NCI-H345 treated with DMSO at 0.1 percent for 48 hours (cell line): ENCODE data around the gene EXD3.
"Not testable (repeated sequence)": the region's sequence is repeated elsewhere in the genome, so short reads cannot be mapped to it uniquely, and the experiment has no call there.

Experiments
- DNase-seq: peaks from one replicate; lab custom pipeline; 2025; ENCODE audit not compliant: unreplicated experiment; lab: John Stamatoyannopoulos, UW

EXD3 gene

GRCh38 chr9:137262173-137262908 lies 160.6 kb downstream of the EXD3 start:
- not testable (repeated sequence) for DNase-seq
